ENCODE results near the gene SOX8.
A peak's percentile ranks its signal among the peaks of the same experiment; 100 is the strongest.

SOX8 gene

GRCh38 chr16:988471-989353, 7.1 kb downstream of the SOX8 start:
- DNase-seq, result no peak

DNA sequence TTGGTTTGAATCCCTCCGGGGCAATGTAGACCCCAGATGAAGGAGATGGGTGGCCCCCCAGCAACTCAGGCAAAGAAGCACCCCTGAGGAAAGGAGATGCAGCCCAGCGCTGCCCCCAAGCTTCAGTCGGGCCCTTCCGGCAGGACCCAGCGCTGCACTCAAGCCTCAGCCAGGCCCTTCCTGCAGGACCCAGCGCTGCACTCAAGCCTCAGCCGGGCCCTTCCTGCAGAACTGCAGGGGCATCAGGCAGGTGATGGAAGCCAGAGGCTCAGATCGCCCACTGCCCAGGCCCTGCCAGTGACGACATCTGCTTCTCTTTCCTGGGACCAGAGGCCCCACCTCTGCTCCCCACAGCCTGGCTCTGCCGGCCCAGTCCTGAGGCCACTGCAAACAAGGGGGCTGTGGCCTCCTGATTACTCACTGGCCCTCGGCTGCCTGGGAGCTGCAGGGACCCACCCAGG, 7.8 kb downstream of the SOX8 start:
- no peak for DNase-seq

DNA sequence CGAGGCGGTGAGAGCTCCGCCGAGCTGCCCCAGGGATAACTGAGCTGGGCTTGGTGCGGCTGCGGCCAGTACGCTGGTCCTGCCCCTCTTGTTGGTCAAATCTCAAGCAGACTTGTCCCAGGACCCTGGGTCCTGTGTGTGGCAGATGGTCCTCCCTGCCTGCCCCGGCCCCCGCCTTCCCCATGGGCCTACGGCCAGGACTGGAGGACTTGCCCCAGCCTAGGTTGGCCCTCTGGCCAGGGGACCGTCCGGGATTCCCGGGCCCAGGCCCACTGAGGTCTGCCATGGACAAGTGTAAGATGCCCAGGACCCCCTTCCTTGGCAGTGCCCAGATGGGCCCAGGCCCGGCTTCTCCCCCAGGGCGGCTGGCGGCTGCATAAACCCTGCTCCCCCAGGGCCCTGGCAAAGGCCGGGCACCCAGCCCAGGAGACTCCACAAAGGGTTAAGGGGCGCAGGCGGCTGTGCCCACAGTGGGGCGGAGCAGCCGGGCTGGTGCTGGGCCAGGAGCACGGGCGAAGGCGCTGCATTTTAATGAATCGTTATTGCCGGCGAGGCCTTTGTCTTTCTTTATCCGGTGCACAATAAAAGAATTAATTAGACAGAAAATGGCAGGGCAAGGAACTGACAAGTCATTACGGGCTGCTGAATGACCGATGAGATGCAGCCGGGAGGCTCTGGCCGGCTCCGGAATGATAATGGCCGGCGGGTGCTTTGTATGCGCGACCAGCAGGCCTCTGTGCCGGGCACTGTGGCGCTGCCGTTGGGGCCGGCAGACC, 9.1 kb downstream of the SOX8 start:
- no peak for DNase-seq

- DNase-seq, result no peak
Observed at GRCh38 chr16:991345-991744, 9.8 kb downstream of the SOX8 start.

- DNase-seq, result no peak
Observed at GRCh38 chr16:991773-992172, 10.2 kb downstream of the SOX8 start.

- DNase-seq, result no peak
Observed at GRCh38 chr16:993731-994130, 12.2 kb downstream of the SOX8 start.

- DNase-seq, result no peak
Observed at GRCh38 chr16:995087-995486, 13.5 kb downstream of the SOX8 start.

DNA sequence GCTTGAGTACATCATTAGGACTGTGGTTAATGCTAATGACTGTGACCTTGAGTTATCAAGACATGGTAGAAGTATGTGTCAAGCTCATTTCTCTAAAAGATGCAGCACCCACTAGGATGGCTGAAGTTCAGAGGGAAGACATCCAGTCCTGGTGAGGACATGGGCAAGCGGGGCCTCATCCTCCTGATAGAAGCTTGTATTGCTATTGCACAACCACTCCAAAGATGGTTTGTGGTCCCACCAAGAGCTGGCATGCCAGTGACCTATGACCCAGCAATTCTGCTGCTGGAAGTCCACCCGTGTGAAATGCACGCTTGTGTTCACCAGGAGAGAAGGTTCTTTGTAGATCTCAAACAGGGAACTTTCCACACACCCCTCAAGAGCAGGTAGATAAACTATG, 14.2 kb downstream of the SOX8 start:
- no peak for DNase-seq

- DNase-seq, result peak; percentile 50
Observed at GRCh38 chr16:996681-997080, 15.1 kb downstream of the SOX8 start.

DNA sequence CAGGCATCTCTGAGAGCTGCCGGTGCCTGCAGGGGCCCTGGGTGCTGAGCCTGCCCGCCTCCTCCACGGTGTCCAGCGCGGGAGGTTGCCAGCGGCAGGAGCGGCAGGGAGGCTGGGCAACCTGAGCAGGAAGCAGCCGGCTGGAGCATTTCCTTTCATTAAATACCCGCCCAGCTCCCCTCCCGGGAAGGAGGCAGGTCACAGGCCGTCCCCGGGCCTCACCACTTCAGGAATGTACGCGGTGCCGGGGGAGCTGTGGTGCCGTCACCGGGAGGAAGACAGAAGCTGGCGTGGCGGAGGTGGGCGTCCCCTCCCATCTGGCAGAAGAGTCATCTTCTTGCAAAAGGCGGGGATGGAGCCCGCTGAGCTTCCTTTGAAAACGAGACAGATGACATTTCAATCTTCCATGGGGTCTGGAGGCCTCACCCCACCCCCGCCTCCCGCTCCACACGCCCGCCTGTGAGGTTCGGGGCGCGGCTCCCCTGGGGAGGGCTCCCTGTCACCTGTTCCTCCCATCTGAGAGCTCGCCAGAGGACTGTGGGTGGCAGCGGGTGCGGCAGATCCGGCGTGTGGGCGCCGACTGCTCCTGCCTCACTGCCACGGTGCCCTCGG, 16.0 kb downstream of the SOX8 start:
- DNase-seq, result peak; percentile 66

DNA sequence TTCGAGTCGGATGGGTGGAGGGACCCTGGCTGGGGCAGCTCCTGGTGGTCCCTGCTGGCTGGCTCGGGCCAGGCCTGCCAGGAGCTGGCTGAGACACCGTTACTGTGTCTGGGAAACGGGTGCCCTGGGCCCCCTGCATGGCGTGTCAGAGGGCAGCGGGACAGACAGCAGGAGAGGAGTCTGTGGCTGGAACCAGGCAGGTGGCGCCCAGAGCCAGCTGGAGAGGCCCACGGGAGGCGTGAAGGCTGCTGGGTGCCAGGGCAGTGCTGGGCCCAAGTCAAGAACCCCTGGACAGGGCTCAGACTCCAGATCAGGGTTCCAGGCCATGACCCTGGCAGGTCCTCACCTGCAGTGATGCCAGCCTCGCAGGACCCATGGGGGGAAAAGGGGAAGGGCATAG, 16.6 kb downstream of the SOX8 start:
- DNase-seq, result no peak

DNA sequence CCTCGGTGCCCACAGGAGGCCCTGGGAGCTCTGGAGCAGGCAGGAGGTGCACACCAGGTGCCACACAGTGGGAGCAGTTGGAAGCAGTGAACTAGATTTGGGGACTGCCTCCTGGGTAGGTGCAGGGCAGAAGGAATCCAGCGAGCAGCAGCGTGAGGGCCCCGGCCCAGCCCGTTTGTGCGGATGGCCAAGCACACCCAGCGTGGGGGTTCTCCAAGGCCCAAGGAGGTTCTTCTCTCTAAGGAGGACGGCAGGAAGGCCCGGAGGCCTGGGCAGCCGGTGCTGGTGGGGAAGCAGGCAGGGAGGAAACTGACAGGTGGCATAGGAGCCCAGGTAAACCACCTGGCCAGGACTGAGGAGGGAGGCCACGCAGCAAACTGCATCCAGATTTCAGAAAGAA, 17.0 kb downstream of the SOX8 start:
- no peak for DNase-seq

DNA sequence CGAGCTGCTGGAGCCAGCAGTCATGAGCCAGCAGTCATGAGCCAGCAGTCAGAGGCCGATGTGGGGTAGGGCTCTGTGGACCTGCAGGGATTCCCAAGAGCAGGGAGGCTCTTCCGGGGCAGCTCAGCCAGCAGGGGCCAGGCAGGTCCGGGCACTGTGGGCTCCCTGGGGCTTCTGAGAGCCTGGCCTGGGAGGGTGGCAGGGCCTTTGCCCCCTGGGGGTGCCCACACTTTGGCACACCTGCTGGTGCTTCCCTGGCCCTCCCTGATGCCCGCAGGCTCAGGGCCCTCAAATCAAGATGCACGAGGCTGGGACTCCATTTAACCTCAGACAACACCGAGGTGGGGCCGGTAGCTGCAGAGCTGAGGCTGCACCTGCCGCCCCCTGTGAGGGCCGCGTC, 18.1 kb downstream of the SOX8 start:
- no peak for DNase-seq

DNA sequence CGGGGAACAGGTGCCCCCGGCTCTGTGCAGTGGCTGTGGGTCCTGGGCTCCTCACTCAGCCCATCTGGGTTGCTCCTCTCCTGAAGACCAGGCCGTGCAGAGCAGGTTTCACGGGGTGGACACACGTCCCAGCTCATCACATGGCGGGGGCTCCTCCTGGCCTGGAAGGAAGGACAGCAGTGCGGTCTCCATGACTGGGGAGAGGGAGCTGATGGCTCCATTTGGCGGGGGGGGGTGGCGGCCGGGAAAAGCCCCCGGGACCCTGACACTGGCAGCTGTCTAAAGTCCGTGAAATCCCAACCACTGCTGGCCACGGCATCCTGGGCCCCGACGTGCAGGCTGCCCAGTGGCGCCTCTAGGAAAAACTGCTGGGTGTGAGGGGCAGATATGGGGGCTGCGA, 19.0 kb downstream of the SOX8 start:
- DNase-seq, result no peak

- no peak for DNase-seq
Observed at GRCh38 chr16:1001096-1001495, 19.5 kb downstream of the SOX8 start.

DNA sequence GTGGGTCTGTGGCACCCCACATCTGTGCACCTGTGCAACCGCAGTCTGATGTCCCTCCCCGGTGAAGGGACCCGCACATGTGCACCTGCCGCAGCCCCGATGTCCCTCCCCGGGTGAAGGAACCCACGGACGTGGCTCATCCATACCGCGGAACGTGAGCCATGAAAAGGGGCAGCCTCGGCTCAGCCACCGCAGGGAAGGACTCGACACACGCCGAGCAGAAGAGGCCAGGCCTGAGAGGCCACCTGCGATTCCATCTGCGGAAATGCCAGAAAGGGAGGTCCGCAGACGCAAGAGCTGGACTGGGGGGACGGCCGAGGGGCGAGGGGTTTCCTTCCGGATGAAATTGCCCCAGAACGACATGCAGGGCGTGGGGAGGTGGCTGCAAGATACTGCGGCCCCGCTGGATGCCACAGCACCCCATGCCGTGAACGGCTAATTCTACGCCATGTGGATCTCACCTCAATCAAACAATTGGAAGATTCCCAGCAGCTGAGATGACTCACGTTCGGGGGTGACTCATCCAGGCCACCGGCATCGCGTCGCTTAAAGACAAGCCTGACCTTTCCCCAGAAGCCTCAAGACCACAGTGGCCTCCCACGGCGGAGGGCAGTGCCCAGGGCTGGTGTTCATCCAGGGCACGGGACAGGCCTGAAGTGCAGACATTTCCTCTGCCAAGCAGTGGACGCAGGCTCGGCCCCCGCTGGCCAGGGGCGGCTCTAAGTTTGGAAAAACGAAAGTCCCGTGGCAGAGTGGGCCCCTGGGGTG, 21.0 kb downstream of the SOX8 start:
- DNase-seq, result peak; percentile 41

GRCh38 chr16:1003391-1004347, 22.1 kb downstream of the SOX8 start:
- DNase-seq, result peak; percentile 61

DNA sequence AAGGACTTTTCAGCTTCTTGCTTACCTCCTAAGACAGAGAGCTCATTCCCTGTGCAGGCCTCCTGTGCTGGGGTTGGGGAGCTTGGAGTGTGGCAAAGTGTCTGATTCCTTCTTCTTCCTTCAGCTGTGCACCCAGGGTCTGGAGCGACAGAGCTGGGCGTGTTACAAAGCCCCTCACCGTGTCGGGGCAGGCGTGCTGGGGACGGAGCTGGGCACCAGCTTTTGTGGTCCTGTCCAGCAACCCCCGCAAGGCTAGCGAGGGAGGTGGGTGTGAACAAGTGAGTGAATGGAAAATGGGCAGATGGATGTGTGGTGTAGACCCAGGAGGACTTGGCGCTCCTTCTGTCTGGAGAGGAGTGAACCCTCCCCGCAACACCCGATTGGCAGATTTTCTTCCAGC, 23.7 kb downstream of the SOX8 start:
- no peak for DNase-seq

GRCh38 chr16:1006781-1007180, 25.2 kb downstream of the SOX8 start:
- DNase-seq, result no peak

GRCh38 chr16:1007284-1007850, 25.8 kb downstream of the SOX8 start:
- no peak for DNase-seq

DNA sequence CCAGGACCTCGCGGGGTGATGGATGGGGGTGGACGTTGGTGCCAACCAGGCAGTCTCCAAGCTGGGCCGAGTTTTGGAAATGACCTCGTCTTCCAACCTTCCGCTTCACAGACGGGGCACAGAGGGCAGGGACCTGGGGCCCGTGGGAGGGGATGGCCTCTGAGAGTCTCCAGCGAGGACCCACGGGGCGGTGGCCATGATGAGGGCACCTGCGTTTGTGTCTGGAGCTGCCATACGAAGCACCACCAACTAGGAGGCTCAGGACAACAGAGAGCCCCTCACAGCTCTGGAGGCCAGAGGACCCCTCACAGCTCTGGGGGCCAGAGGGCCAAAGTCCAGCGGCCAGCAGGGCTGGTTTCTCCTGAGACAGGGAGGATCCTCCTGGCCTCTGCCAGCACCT, 26.5 kb downstream of the SOX8 start:
- DNase-seq, result no peak
